AG08396 (cell line): ENCODE data around the gene DUOX1.
A peak's percentile ranks its signal among the peaks of the same experiment; 100 is the strongest.

Experiments used
- DNase-seq: peaks from one replicate; pipeline ENCODE4 v3.0.0; 2012; ENCODE audit warnings: low spot score, mixed read lengths

DUOX1 gene

GRCh38 chr15:45106002-45106790, 23.6 kb upstream of the DUOX1 start:
- no peak for DNase-seq

GRCh38 chr15:45107941-45108630, 21.7 kb upstream of the DUOX1 start:
- DNase-seq, result no peak

GRCh38 chr15:45110256-45110820, 19.5 kb upstream of the DUOX1 start:
- DNase-seq, result no peak

- no peak for DNase-seq
These were observed 18.2 kb upstream of the DUOX1 start for GRCh38 chr15:45111390-45112142.

GRCh38 chr15:45112143-45112590, 17.6 kb upstream of the DUOX1 start:
- no peak for DNase-seq

- DNase-seq, result no peak
These were observed 17.0 kb upstream of the DUOX1 start for GRCh38 chr15:45112591-45113379.

GRCh38 chr15:45113380-45113990, 16.3 kb upstream of the DUOX1 start:
- no peak for DNase-seq

GRCh38 chr15:45114076-45114750, 15.6 kb upstream of the DUOX1 start, which contains the start of the genes DUOX2 and DUOXA2:
Gene DUOX2 (minus strand): TSS chr15:45114172. CDS start chr15:45113411, 761 bp downstream.
Gene DUOXA2 (plus strand): TSS chr15:45114326. CDS start chr15:45114606, 280 bp downstream.
- no peak for DNase-seq

GRCh38 chr15:45114751-45115085, 15.1 kb upstream of the DUOX1 start:
- DNase-seq, result no peak

- no peak for DNase-seq
These were observed 14.4 kb upstream of the DUOX1 start for GRCh38 chr15:45115312-45115820.

GRCh38 chr15:45116006-45116481, 13.8 kb upstream of the DUOX1 start:
- DNase-seq, result no peak

GRCh38 chr15:45116482-45117307, 13.1 kb upstream of the DUOX1 start:
- DNase-seq, result no peak

GRCh38 chr15:45117308-45118130, 12.3 kb upstream of the DUOX1 start:
- DNase-seq, result no peak

GRCh38 chr15:45118131-45118588, 11.6 kb upstream of the DUOX1 start:
- peak; percentile 93 for DNase-seq

- no peak for DNase-seq
These were observed 10.8 kb upstream of the DUOX1 start for GRCh38 chr15:45118996-45119395.

GRCh38 chr15:45120081-45120972, 9.5 kb upstream of the DUOX1 start:
- no peak for DNase-seq

GRCh38 chr15:45121020-45121419, 8.8 kb upstream of the DUOX1 start:
- no peak for DNase-seq
